Activated CD8-positive, alpha-beta T cell treated with anti-CD3 and anti-CD28 coated beads for 36 hours (primary cell): Measurements from ENCODE around the gene ZCCHC24. TPM values are rescaled to one million over a fixed set of nuclear protein-coding genes. Genes with fewer than 3 reads are reported as not detected.

Source experiments
- ATAC-seq: fragments of 200-7000 bp; cut with Tn5 transposase; one replicate; pipeline ENCODE4 v1.10.0; 2021; ENCODE audit warnings: mild to moderate bottlenecking, moderate library complexity
- CTCF ChIA-PET: fragments of 350-600 bp; sonication (Branson Sonifier 250); formaldehyde crosslinking; loops from one replicate; lab custom pipeline; 2021; ENCODE audit warnings: antibody characterized with exemption; lab: Charles Lee
- POLR2A ChIA-PET: fragments of 350-600 bp; sonication (Branson Sonifier 250); formaldehyde crosslinking; loops from one replicate; lab custom pipeline; 2021; ENCODE audit warnings: antibody characterized with exemption; lab: Charles Lee
- DNase-seq: peaks from one replicate; pipeline ENCODE4 v3.0.0-alpha.2; 2020
- H3K27ac Mint-ChIP-seq: one replicate; pipeline ENCODE4 v1.8.0; 2021; ENCODE audit warnings: mild to moderate bottlenecking, mixed read lengths
- H3K27me3 Mint-ChIP-seq: one replicate; pipeline ENCODE4 v1.8.0; 2021; ENCODE audit warnings: mixed read lengths
- H3K36me3 Mint-ChIP-seq: one replicate; pipeline ENCODE4 v1.8.0; 2021; ENCODE audit warnings: low read depth, mixed read lengths
- H3K4me1 Mint-ChIP-seq: one replicate; pipeline ENCODE4 v1.8.0; 2021; ENCODE audit warnings: low read depth, mixed read lengths
- H3K4me3 Mint-ChIP-seq: one replicate; pipeline ENCODE4 v1.8.0; 2021; ENCODE audit warnings: mild to moderate bottlenecking, moderate library complexity, mixed read lengths
- H3K9me3 Mint-ChIP-seq: one replicate; pipeline ENCODE4 v1.8.0; 2021; ENCODE audit warnings: mixed read lengths
- intact Hi-C: fragments of 100-400 bp; cut with micrococcal nuclease; formaldehyde crosslinking; loops from one replicate; pipeline ENCODE4 v1.10.0; 2022
- total RNA-seq, 2 experiments: library from RNA; stranded (reverse); gene quantifications; one replicate each; pipeline ENCODE4 v1.2.3, GENCODE V29; 2021
- TF ChIP-seq, protein P1 (sequence below): fragments of 200-600 bp; IDR thresholded peaks from one replicate; pipeline ENCODE4 v1.8.0; 2022; ENCODE audit warnings: antibody characterized with exemption, mild to moderate bottlenecking

ZCCHC24 gene
- total RNA-seq, 2 experiments from 2014 or later = 1.0 to 1.7 TPM

- Mint-ChIP-seq H3K4me3 (no peak overlapping the region), H3K9me3 (no peaks in the 10 kb centered on the region), H3K36me3 (no peaks in the 10 kb centered on the region), H3K4me1 (no peaks in the 10 kb centered on the region), H3K27ac (no peak overlapping the region), H3K27me3 (no peaks in the 10 kb centered on the region)
- ATAC-seq = no peak
- POLR2A ChIA-PET = interaction anchor here (0.6 kb wide), 1 partner anchor 84 kb away, joined by 4 read pairs; no protein-coding TSS in a partner anchor
- intact Hi-C loops = no loop called here
- TF ChIP-seq, protein P1, sequence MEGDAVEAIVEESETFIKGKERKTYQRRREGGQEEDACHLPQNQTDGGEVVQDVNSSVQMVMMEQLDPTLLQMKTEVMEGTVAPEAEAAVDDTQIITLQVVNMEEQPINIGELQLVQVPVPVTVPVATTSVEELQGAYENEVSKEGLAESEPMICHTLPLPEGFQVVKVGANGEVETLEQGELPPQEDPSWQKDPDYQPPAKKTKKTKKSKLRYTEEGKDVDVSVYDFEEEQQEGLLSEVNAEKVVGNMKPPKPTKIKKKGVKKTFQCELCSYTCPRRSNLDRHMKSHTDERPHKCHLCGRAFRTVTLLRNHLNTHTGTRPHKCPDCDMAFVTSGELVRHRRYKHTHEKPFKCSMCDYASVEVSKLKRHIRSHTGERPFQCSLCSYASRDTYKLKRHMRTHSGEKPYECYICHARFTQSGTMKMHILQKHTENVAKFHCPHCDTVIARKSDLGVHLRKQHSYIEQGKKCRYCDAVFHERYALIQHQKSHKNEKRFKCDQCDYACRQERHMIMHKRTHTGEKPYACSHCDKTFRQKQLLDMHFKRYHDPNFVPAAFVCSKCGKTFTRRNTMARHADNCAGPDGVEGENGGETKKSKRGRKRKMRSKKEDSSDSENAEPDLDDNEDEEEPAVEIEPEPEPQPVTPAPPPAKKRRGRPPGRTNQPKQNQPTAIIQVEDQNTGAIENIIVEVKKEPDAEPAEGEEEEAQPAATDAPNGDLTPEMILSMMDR = no peak
- CTCF ChIA-PET = interaction anchor here (0.9 to 3.6 kb wide), 3 partner anchors 14 to 83 kb away, joined by 3 to 24 read pairs (median 4); no protein-coding TSS in a partner anchor
- no peak for DNase-seq
Measured at GRCh38 chr10:79482741-79483140, 37.3 kb upstream of the ZCCHC24 start.

DNA sequence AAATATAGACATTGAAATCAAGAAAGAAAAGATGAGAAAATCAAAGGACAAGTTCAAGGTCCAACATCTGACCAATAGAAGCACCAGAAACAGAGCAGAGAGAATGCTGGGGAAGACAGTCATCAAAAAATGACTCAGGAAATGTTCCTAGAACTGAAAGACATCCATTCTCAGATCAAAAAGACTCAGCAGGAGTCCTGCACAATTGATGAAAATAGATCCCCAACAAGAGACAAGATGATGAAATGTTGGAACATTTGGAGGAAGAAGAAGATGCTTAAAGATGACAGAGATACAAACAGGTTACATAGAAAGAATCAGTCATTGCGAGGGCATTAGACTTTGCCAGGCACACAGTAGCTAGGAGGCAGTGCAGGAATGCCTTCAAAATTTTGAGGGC, 36.9 kb upstream of the ZCCHC24 start:
- POLR2A ChIA-PET = no interaction called here
- no peaks in the 10 kb centered on the region for H3K9me3 Mint-ChIP-seq
- no peaks in the 10 kb centered on the region for H3K4me1 Mint-ChIP-seq
- DNase-seq (no peak), ATAC-seq (no peak)
- no peak overlapping the region for H3K4me3 Mint-ChIP-seq
- no peaks in the 10 kb centered on the region for H3K36me3 Mint-ChIP-seq
- intact Hi-C loops = no loop called here
- TF ChIP-seq, protein P1 = no peak
- no peak overlapping the region for H3K27ac Mint-ChIP-seq
- H3K27me3 Mint-ChIP-seq = peaks cover 4% of the 10 kb centered on the region
- CTCF ChIA-PET = interaction anchor here (0.9 to 3.6 kb wide), 3 partner anchors 14 to 82 kb away, joined by 3 to 24 read pairs (median 4); no protein-coding TSS in a partner anchor

- CTCF ChIA-PET = interaction anchor here (1.0 to 3.6 kb wide), 2 partner anchors 11 to 79 kb away, joined by 3 to 24 read pairs; no protein-coding TSS in a partner anchor
- Mint-ChIP-seq H3K4me1 (no peaks in the 10 kb centered on the region), H3K4me3 (no peak overlapping the region), H3K9me3 (no peaks in the 10 kb centered on the region), H3K27ac (no peak overlapping the region), H3K36me3 (no peaks in the 10 kb centered on the region), H3K27me3 (peaks cover 8% of the 10 kb centered on the region)
- intact Hi-C loops = no loop called here
- ATAC-seq (no peak), DNase-seq (no peak)
- TF ChIP-seq, protein P1 = no peak
- POLR2A ChIA-PET = interaction anchor here (0.7 kb wide), 1 partner anchor 12 kb away, joined by 3 read pairs; no protein-coding TSS in a partner anchor
Measured at GRCh38 chr10:79479283-79479909, 34.0 kb upstream of the ZCCHC24 start.

DNA sequence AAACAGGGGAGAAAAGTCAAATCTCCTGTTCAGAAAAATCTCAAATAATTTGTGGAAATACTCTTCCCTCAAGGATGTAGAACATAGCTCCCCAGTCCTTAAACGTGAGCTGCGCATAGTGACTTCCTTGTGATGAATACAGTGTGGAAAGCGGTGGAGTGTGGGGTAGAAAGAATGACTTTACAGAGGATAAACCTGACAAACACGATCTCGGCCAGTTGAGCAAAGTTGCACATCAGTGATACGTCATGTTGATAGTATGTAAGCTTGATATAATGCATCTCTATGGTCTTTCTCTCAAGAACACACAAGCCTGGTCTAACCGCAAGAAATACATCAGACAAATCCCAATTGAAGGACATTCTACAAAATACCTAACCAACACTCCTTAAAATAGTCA, 32.0 kb upstream of the ZCCHC24 start:
- ChIA-PET CTCF (interaction anchor here (2.7 to 4.3 kb wide), 3 partner anchors 10 to 103 kb away, joined by 15 to 27 read pairs (median 17); no protein-coding TSS in a partner anchor), POLR2A (interaction anchor here (1.5 kb wide), 1 partner anchor 9 kb away, joined by 3 read pairs; no protein-coding TSS in a partner anchor)
- no peak overlapping the region for H3K4me3 Mint-ChIP-seq
- H3K27me3 Mint-ChIP-seq = peaks cover 10% of the 10 kb centered on the region
- DNase-seq (no peak), ATAC-seq (no peak)
- H3K9me3 Mint-ChIP-seq = no peaks in the 10 kb centered on the region
- H3K36me3 Mint-ChIP-seq = no peaks in the 10 kb centered on the region
- H3K27ac Mint-ChIP-seq = no peak overlapping the region
- TF ChIP-seq, protein P1 = no peak
- intact Hi-C loops = no loop called here
- no peaks in the 10 kb centered on the region for H3K4me1 Mint-ChIP-seq

- intact Hi-C loops = no loop called here
- no peaks in the 10 kb centered on the region for H3K4me1 Mint-ChIP-seq
- DNase-seq (no peak), ATAC-seq (no peak)
- peaks cover 10% of the 10 kb centered on the region for H3K27me3 Mint-ChIP-seq
- no peaks in the 10 kb centered on the region for H3K9me3 Mint-ChIP-seq
- TF ChIP-seq, protein P1 = no peak
- H3K27ac Mint-ChIP-seq = no peak overlapping the region
- ChIA-PET POLR2A (interaction anchor here (1.5 kb wide), 1 partner anchor 8 kb away, joined by 3 read pairs; no protein-coding TSS in a partner anchor), CTCF (interaction anchor here (2.7 to 4.3 kb wide), 3 partner anchors 9 to 103 kb away, joined by 15 to 27 read pairs (median 17); no protein-coding TSS in a partner anchor)
- no peaks in the 10 kb centered on the region for H3K36me3 Mint-ChIP-seq
- H3K4me3 Mint-ChIP-seq = no peak overlapping the region
Measured at GRCh38 chr10:79476645-79477044, 31.2 kb upstream of the ZCCHC24 start.
